GM21423 (cell line): ENCODE results near the gene VWA1.
A peak's percentile ranks its signal among the peaks of the same experiment; 100 is the strongest.

Experiments
- ATAC-seq: cut with Tn5 transposase; IDR thresholded peaks from one replicate; pipeline ENCODE4 v1.9.1; 2021; ENCODE audit warnings: mild to moderate bottlenecking, moderate library complexity; ENCODE audit not compliant: unreplicated experiment

The VWA1 gene, protein sequence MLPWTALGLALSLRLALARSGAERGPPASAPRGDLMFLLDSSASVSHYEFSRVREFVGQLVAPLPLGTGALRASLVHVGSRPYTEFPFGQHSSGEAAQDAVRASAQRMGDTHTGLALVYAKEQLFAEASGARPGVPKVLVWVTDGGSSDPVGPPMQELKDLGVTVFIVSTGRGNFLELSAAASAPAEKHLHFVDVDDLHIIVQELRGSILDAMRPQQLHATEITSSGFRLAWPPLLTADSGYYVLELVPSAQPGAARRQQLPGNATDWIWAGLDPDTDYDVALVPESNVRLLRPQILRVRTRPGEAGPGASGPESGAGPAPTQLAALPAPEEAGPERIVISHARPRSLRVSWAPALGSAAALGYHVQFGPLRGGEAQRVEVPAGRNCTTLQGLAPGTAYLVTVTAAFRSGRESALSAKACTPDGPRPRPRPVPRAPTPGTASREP

DNA sequence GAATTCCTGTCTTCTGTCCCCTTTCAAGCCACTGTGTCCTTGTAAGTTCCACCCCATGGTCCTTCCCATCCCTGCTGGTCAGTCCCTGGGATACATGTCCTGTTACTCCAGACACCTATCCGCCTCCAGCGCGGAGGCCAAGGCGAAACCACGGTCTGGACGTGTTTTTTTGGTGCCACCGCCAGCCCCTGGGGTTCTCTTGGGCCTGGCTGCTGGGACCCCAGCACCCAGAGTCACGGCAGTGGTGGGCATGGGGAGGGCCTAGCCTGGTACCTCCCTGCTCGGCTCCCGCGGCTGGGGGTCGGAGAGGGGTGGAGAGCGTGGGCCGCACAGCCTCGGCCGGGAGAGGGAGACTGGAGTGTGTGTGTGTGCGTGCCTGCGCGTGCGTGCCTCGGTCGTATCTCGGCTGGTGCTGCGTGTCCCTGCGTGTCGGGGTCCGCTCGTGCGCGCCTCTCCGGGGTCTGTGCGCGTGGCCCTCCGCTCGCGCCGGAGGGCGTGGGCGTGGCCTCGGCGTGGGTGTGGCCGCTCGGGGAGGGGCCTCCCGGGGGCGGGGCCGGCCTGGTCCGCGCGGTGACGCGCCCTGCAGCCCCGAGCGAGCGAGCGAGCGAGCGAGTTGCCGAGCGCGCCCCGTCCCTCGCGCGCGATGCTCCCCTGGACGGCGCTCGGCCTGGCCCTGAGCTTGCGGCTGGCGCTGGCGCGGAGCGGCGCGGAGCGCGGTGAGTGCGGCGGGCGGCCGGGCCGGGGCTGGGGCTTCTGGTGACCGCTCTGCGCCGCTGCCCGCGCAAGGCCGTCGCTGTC is at the start of gene VWA1:
Gene VWA1 (plus strand): TSS at position 585 of the 798 bp plus-strand sequence. CDS start 59 bp downstream, at position 644.
- ATAC-seq: no peak

DNA sequence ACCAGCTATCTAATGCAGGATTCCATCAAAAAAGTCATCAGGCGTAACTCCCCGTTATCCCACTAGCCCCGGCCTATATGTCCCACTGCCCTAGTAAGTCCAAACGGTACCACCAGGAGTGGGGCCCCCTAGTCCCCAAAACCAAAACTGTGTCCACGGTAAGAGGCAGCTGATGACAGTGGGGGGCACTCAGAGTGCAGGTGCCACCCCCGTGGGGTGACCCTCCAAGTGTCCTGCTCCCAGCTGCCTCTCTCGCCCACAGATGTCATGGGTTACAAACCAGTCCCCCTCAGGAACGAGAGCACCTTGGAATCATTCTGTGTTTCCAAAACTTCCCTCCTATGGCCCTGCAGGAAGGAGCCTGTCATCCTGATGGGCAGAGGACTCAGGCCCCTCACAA is 49.6 kb upstream of the VWA1 start:
- no peak for ATAC-seq

DNA sequence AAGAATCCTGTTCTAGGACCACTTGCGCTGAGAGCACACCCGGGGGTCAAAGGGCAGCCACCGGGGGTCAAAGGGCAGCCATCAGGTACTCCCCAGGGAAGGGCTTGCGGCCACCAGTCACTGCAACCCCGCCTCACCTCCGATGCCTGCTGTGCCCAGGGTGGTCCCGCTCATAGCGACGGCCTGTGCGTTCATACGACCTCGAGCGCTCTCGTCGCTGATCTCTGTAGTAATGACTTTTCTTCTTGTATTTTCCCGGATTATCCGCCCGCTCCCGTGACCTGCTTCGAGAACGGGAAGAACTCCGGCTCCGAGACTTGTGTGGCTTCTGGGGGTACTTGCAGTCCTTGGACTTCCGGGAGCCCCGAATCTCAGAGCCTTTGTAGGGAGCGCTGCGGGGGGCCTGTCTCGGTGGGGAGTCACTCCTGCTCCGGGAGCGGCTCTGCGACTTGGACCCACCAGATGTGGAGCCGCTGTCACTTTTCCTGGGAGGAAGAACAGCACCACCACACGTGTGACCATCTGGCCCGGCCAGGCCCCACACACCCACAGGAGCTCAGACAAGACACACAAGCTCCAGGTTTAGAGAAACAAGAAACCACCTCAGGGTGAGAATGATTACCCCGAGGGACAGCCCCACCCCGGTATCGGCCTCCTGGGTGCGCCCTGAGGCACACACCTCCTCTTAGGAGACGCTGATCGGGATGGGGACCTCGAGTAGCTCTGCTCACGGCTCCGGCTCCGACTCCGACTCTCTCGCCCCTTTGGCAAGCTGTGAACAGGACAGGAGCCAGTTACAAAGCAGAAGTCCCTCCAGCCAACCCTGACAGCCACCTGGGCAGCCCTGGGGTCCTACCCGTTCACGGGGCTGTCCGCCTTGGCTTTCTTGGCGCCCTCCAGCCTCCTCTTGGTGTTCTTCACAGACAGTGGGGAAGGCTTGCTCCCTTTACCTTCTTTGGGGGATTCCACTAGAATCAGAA is 48.1 kb upstream of the VWA1 start:
- ATAC-seq: no peak

DNA sequence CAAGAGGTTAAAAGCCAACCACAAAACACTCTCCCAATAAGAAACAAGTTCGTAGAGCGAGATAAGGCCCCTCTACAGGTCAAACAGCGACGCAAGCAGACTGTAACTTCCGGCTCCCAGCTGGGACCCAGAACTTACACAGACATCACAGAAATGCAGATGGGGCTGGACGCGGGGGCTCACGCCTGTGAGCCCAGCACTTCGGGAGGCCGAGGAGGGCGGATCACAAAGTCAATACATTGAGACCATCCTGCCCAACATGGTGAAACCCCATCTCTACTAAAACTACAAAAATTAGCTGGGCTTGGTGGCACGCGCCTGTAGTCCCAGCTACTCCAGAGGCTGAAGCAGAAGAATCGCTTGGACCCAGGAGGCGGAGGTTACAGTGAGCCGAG is 47.4 kb upstream of the VWA1 start:
- no peak for ATAC-seq

DNA sequence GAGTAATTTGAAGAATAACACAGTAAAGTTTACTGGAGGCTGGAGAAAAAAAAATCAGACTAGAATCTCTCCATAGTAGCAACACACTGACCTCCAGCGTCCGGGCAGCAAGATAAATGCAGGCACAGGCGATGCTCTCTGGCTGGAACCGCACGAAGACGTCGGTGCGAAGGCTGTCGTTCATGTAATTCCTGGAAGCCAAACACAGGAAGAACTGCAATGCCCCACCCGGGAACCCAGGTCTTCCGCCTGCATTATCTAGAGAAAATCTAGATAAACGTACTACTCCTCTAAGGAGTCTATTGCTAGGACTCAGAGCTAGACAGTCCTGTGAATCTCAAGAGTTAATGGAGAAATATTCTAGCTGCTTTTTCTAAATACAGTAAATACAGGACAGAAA is 44.8 kb upstream of the VWA1 start:
- ATAC-seq: no peak

DNA sequence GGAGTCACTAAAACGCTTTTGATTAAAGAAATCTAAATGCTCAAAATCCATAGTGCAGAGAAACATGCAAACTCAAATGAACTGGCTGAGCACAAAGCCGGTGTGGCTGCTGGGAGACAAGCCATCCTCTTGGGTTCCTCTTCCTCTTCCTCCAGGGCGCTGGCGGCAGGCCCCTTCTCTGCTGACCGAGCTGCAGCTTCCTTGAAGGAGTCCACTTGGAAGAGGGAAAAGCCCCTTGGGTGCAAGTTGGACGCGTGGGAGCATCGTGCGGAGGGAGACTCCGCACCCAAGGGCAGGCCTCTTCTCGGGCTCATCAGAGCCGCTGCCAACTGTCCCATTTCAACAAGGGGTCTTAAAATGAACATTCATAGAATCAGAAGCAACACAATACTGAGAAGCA is 44.3 kb upstream of the VWA1 start:
- ATAC-seq: no peak

DNA sequence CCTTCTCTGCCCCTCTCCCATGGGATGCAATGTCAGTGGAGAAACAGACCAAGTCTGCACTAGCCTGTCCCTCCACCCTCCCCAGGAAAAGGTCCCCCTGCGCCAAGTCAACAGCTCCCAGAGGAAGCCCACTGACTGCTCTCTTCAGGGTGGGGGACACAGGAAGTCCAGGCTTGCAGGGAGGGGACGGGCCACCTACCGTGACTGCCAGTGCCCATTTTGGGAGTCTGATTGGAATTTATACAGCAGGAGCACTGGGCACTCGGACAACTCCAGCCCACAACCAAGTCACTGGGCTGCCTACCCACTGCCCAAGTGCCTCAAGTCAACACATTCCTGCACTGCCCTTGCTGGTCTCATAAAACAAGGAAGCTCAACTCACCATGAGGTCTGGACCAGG is 42.5 kb upstream of the VWA1 start:
- ATAC-seq: no peak

DNA sequence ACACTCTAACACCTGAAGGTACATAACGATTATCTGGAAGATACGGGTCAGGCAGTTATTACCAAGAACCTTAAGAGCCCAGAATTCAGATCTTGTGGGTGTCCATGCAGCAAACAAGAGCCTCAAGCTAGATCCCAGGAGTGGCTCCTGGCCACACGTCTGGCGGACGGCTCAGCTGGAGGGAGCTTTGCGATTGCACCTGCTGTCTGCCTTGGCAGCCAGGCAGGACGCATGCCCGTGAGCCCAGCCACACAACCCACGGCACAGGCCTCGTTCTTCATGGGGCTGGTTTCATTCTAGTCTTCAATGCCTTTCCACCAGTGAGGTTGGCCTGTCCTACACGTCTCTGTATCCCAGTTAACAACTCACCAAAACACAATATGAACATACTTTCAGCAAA is 42.1 kb upstream of the VWA1 start:
- ATAC-seq: no peak

DNA sequence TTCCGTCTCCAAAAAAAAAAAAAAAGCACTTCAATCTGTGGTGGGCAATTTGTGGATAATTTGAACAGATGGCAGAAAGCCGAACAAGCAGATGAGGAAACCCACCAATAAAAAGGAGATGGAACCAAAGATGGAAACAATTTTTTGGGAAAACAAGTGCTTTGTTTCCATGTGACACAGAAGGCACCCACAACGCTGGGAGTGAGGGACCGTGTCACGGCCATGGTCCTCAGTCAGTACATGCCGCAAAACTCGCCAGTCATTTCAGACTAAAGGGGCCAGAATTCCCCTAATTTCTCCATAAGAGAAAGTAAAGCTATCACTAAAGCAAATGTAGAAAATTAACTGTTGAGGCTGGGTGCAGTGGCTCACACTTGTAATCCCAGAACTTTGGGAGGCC is 41.4 kb upstream of the VWA1 start:
- no peak for ATAC-seq

DNA sequence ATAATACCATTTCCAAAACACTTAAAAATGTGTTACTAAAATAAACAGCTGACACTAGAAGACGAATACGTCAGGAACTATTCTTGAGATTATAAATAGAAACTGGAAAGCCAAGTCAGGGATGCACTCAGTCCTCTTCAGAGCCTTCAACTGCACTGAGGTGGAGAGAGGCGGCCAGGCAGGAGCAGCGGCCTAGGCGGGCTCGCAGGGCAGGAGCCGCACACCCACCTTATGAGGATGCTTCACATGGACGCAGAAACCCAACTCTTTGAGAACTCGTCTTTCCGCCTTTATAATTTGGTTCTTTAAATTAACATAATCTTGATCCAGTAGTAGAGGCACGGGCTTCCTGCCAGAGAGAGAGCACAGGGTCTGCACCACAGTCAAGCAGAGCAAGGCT is 40.3 kb upstream of the VWA1 start:
- ATAC-seq: no peak

DNA sequence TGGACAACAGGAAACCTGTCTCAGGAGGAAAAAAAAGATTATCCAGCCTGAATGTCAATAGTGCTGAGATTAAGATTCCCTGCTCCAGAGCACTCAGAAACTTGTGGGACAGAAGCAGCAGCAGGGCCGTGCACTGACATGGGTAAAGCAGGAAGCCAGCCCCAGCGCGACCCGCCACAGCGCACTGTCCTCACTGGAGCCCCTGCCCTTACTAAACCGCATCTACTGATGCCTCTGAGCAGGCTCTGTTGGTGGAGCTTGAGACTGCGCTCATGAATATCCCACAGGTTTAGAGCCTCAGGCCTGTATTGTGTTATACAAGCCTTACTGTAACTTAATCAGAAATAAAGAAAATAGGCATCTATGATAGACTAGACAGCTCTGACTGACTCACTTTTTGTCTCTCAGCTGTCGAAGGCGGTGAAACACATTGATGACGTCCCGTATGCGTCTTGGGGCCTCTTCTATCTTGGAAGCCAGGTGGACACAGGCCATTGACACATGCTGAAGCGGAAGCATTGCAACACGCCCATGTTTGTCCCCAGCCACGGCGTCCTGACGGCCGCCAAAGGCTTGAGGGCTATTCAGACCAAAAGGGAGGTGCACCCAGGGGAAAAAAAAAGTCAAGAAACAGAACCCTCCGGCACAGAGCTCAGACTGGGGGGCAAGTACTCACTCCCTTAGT is 37.5 kb upstream of the VWA1 start:
- ATAC-seq: no peak

DNA sequence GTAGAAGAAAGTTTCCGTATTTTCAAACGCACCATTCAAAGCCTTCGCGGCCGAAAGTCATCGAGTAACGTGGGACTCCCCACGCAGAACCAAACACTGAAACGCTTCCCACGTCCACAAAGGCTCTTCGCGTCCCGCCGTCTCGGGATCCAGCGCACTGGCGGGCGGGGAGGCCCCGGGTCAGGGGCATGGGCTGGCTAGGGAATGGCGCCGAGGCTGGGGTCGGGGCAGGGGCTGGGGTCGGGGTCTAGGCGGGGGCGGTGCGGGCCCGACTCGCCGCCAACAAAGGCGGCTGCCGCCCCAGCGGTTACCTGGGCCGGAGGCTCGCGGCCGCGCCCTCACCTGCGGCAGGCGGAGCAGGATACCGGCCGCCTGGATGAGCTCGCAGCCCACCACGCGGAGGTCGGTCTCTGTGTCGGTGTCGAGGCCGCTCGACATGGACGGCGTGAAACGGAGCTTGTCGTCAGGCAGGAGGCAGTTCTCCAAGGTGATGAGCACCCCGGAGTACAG is 36.8 kb upstream of the VWA1 start:
- peak; percentile 1 for ATAC-seq

DNA sequence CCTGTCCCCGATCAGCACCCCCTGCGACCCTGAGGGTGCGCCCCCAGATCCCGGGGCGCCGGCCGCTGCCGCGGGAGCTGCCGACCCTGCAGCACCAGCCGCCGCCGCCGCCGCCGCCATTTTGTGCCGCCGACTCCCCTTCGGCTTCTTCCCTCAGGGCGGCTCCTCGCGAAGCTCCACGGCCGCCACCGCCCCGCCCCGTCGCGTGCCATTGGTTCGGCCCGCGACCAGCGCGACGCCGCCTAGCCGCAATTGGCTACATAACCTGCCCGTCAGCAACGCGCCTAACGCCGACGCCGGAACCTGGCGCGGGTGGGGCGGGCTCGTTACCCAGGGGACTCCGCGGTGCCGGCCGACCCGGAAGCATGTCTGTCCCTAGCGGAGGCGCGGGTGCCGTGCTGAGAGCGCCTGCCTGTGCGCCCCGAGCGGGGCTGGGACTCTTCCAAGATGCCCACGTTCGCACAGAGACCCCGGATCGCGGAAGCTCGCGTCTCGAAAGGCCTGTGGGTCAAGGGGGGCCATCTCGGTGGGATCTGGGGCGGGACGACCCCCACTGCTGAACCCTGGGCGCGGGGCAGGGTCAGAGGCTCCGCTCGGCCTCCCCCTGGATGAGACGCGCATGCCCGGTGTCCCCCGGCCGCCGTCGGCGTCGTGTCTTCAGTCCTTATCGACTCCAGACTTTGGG is 36.2 kb upstream of the VWA1 start, which contains the start of gene CCNL2:
Gene CCNL2 (minus strand): TSS at position 149 of the 685 bp plus-strand sequence. CDS start 29 bp downstream, at position 120.
- peak; percentile 93 for ATAC-seq

DNA sequence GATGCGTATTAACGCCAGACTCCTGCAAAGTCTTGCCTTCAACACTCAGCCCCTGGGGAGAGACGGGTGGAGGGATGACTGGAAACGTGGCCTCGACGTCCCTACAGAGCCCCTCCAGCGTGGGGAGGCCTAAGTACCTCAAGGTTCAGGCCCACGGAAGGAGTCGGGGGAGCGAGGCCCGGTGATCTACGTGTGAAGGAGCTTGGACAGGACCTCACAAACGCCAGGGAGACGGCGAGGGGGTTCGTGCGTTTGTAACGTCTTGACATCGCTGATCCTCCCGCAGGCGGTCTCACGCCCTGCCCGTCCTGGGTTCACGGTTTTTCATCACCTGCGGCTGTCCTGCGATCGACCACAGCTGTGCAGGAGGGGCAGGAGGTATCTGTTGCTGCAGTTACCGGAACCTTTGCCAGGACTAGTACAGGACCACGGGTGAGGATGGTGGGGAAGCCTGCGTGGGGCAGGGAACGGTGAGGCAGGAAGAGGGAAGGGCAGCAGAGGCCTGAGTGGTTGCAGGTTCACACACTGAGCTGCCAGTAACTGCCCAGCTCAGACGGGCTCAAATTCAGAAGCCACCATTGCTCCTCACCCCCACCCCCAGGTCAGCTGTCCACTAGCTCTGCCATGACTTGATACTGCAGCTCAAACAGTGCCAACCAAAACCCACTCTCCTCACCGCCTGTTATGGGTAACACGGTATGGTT is 35.5 kb upstream of the VWA1 start:
- no peak for ATAC-seq

DNA sequence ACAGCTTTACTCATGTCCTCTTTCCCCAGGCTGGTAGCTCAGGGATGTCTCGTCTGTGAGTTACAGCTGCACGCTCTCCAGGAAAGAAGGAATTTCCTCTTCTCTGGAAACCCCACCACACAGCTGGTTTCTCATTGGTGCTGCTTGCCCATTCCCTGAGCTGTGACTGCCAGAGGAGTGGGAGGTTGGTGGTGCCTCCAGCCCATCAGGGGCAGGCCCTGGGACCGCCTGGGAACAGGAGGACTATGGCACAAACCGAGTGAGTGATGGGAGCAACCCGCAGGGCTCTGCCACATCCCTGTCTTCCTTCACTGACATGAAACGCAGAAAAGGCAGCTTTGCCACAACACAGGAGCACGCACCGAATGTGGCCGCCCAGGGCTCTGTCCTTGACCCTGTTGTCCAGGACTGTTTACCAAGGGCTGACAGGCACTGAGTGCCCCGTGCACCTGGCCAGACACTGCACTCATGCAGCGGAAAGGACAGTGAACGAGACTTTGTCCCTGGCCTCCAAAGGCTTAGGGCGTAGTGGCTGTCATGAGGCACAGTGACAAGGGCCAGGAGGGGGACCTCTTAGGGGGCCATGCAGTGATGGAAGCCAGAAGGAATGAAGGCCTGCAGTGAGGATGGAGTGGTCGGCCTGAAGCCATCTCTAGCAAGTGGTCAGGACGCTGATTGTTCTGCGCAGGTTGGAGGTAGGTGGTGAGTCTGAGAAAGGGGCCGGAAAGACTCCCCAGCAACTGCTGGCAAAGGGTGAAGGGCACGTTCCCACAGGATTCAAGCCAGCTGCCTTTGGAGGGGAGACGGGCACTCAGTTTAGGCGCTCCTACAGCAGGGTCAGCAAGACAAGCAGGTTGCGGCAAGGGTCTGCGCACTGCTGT is 34.7 kb upstream of the VWA1 start:
- ATAC-seq: no peak

DNA sequence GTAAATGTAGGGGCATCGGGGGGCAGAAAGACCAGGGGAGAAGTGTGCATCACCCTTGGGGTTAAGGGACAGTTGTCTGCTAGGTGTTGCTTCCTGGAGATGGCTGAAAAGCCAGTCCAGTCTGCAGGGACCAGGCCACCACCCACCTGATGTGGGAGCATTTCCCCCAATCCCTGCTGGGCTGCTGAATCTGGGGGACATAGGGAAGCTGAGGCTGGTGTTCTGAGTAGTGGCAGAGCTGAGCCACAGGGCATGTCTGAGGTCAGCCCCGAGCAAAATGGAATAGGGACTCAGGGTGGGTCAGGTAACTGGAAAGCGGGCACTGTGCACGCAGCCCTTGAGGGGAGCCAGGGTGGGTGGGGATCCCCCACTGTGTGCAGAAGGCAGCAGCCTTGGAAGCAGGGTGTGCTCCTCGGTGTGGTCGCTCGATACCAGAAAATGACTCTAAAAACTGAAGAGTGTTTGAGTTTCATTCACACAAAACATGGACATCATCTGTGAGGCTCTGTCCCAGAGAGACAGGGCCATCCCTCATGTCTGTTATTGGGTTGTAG is 34.0 kb upstream of the VWA1 start:
- no peak for ATAC-seq

DNA sequence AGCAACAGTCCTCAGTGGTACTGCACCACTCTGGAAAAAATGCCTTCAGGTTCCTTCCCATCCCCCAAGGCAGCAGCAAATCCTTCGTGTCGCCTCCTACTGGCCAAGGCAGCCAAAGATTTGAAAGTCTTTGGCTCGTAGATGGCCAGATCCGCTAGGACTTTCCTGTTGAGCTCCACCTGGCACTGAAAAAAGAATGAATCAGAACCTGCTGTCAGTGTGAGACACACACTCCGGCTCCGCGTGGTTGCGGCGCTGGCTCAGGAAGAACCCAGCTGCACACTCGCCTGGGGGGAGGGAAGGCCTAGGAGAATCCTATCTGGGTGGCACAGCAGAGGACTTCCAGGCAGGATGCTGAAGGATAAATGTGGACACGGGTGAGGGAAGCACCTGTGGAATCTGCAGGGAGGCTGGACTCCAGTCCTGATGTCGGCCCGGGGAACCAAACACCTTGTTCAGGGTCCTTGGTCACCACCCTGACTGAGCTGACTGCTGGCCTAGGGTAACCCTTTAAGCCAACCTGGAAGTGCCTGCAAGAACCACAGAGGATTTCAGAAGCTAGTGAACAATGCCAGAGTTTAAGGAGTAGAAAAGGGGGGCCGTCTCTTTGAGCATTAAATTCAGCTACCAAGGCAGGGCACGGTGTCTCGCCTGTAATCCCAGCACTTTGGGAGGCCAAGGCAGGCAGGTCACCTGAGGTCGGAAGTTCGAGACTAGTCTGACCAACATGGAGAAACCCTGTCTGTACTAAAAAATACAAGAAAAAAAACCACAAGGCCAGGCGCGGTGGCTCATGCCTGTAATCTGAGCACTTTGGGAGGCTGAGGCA is 33.2 kb upstream of the VWA1 start:
- no peak for ATAC-seq
